HEK293 (cell line): Measurements from ENCODE around the gene JAGN1.
"Not testable (repeated sequence)": the region's sequence is repeated elsewhere in the genome, so short reads cannot be mapped to it uniquely, and the experiment has no call there.

Experiments used
- SETDB1 ChIP-seq: IDR thresholded peaks from one replicate; pipeline ENCODE4 v1.6.1; 2017; ENCODE audit warnings: mild to moderate bottlenecking, low read length, moderate library complexity, mixed read lengths; ENCODE audit not compliant: insufficient read length
- ZBTB7A ChIP-seq: fragments of 450-650 bp; formaldehyde crosslinking; IDR thresholded peaks from 2 replicates; pipeline ENCODE4 v1.5.1; 2016; ENCODE audit warnings: low read depth, missing biosample characterization, missing genetic modification characterization
- ZNF513 ChIP-seq: fragments of 450-650 bp; IDR thresholded peaks from 2 replicates; pipeline ENCODE4 v1.5.1; 2018; ENCODE audit warnings: missing biosample characterization, missing genetic modification characterization
- ZNF830 ChIP-seq: fragments of 450-650 bp; IDR thresholded peaks from 2 replicates; pipeline ENCODE4 v1.5.0; 2018; ENCODE audit warnings: missing biosample characterization, missing genetic modification characterization, low read depth, mild to moderate bottlenecking, moderate library complexity
- TF ChIP-seq, protein P1 (sequence below): fragments of 450-650 bp; formaldehyde crosslinking; IDR thresholded peaks from 2 replicates; pipeline ENCODE4 v1.5.1; 2016; ENCODE audit warnings: missing biosample characterization, missing genetic modification characterization

- not testable (repeated sequence) for TF ChIP-seq SETDB1; ZBTB7A (tag by site-specific recombination); ZNF830 (tag by site-specific recombination); ZNF513 (tag by site-specific recombination)
- TF ChIP-seq, protein P1, sequence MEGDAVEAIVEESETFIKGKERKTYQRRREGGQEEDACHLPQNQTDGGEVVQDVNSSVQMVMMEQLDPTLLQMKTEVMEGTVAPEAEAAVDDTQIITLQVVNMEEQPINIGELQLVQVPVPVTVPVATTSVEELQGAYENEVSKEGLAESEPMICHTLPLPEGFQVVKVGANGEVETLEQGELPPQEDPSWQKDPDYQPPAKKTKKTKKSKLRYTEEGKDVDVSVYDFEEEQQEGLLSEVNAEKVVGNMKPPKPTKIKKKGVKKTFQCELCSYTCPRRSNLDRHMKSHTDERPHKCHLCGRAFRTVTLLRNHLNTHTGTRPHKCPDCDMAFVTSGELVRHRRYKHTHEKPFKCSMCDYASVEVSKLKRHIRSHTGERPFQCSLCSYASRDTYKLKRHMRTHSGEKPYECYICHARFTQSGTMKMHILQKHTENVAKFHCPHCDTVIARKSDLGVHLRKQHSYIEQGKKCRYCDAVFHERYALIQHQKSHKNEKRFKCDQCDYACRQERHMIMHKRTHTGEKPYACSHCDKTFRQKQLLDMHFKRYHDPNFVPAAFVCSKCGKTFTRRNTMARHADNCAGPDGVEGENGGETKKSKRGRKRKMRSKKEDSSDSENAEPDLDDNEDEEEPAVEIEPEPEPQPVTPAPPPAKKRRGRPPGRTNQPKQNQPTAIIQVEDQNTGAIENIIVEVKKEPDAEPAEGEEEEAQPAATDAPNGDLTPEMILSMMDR (tag by site-specific recombination) = not testable (repeated sequence)
These were observed 36.0 kb upstream of the JAGN1 start for GRCh38 chr3:9854291-9854940.
